ENCODE results near the gene PLCZ1.
"Not testable (repeated sequence)": the region's sequence is repeated elsewhere in the genome, so short reads cannot be mapped to it uniquely, and the experiment has no call there.

Gene PLCZ1

GRCh38 chr12:18703321-18703720 lies 34.5 kb downstream of the PLCZ1 start:
- no peak for DNase-seq (ENCODE audit: low spot score)

- no peak for DNase-seq (ENCODE audit: low spot score)
Measured at GRCh38 chr12:18700271-18700670, 37.5 kb downstream of the PLCZ1 start.

- DNase-seq (ENCODE audit: low spot score), result no peak
Measured at GRCh38 chr12:18696971-18697602, 40.7 kb downstream of the PLCZ1 start.

- DNase-seq (ENCODE audit: low spot score), result not testable (repeated sequence)
Measured at GRCh38 chr12:18693986-18694385, 43.8 kb downstream of the PLCZ1 start.

- no peak for DNase-seq (ENCODE audit: low spot score)
Measured at GRCh38 chr12:18690653-18691052, 47.2 kb downstream of the PLCZ1 start.

GRCh38 chr12:18689771-18690170 lies 48.0 kb downstream of the PLCZ1 start:
- no peak for DNase-seq (ENCODE audit: low spot score)

GRCh38 chr12:18684430-18684829 lies 53.4 kb downstream of the PLCZ1 start:
- no peak for DNase-seq (ENCODE audit: low spot score)

- DNase-seq (ENCODE audit: low spot score), result no peak
Measured at GRCh38 chr12:18683327-18684013, 54.3 kb downstream of the PLCZ1 start.

GRCh38 chr12:18681818-18682217 lies 56.0 kb downstream of the PLCZ1 start:
- no peak for DNase-seq (ENCODE audit: low spot score)

- no peak for DNase-seq (ENCODE audit: low spot score)
Measured at GRCh38 chr12:18676996-18677588, 60.7 kb downstream of the PLCZ1 start.

GRCh38 chr12:18676141-18676540 lies 61.7 kb downstream of the PLCZ1 start:
- DNase-seq (ENCODE audit: low spot score), result no peak

- DNase-seq (ENCODE audit: low spot score), result no peak
Measured at GRCh38 chr12:18658829-18659228, 79.0 kb downstream of the PLCZ1 start.

GRCh38 chr12:18658179-18658578 lies 79.6 kb downstream of the PLCZ1 start:
- DNase-seq (ENCODE audit: low spot score), result no peak

- DNase-seq (ENCODE audit: low spot score), result no peak
Measured at GRCh38 chr12:18655351-18655750, 82.5 kb downstream of the PLCZ1 start.

- DNase-seq (ENCODE audit: low spot score), result no peak
Measured at GRCh38 chr12:18653465-18653864, 84.3 kb downstream of the PLCZ1 start.

GRCh38 chr12:18652596-18652995 lies 85.2 kb downstream of the PLCZ1 start:
- no peak for DNase-seq (ENCODE audit: low spot score)

GRCh38 chr12:18651525-18651924 lies 86.3 kb downstream of the PLCZ1 start:
- DNase-seq (ENCODE audit: low spot score), result no peak

- no peak for DNase-seq (ENCODE audit: low spot score)
Measured at GRCh38 chr12:18646286-18646890, 91.4 kb downstream of the PLCZ1 start.

- no peak for DNase-seq (ENCODE audit: low spot score)
Measured at GRCh38 chr12:18644564-18644963, 93.2 kb downstream of the PLCZ1 start.

- DNase-seq (ENCODE audit: low spot score), result no peak
Measured at GRCh38 chr12:18643681-18644080, 94.1 kb downstream of the PLCZ1 start.

GRCh38 chr12:18640321-18640955 lies 97.4 kb downstream of the PLCZ1 start:
- DNase-seq (ENCODE audit: low spot score), result no peak

GRCh38 chr12:18634382-18634781 lies 103.4 kb downstream of the PLCZ1 start:
- DNase-seq (ENCODE audit: low spot score), result no peak
